ENCODE results near the gene DDIAS. TPM values are rescaled to one million over a fixed set of nuclear protein-coding genes. Genes with fewer than 3 reads are reported as not detected.
A peak's percentile ranks its signal among the peaks of the same experiment; 100 is the strongest.

Gene DDIAS
- total and polyA plus RNA-seq, 2 donors (not counting 3 experiments of a cell fraction or from before 2014, with no cell fraction given), result 4.5 to 9.2 TPM

- H3K4me1 ChIP-seq (ENCODE audit: control insufficient read depth, extremely low read depth, insufficient read depth, low read length), result peaks cover 22% of the 10 kb centered on the region
- no peaks in the 10 kb centered on the region for H3K79me2 ChIP-seq (ENCODE audit: control insufficient read depth, insufficient read depth, low read length)
- intact Hi-C loops (cut with micrococcal nuclease), result loop anchor here (1.0 kb wide), 3 partner anchors 28 to 176 kb away; partner anchors contain the start of gene RAB30
- peaks cover 0 to 3% of the 10 kb centered on the region in 2 experiments for H3K36me3 ChIP-seq (ENCODE audit: control insufficient read depth in 2 of 2, extremely low read depth in 1 of 2, insufficient read depth in 2 of 2, low read length in 2 of 2)
- ChIA-PET POLR2A (interaction anchor here (0.6 to 1.1 kb wide), 2 partner anchors 83 to 177 kb away, joined by 3 to 6 read pairs; partner anchors contain the start of gene PCF11), CTCF (interaction anchor here (0.6 to 1.7 kb wide), 7 partner anchors 18 to 106 kb away, joined by 3 to 8 read pairs (median 4); partner anchors contain the start of gene RAB30)
- peak overlapping the region; percentile 42 for H3K9ac ChIP-seq (replicated peaks; ENCODE audit: extremely low read depth, insufficient read depth, low read length)
- no peaks in the 10 kb centered on the region for H3K9me3 ChIP-seq (replicated peaks; ENCODE audit: control insufficient read depth, insufficient read depth, low read length)
- BruUV-seq (replicated peaks), result no TSS peak
- FAIRE-seq (peak; percentile 97), DNase-seq (ENCODE audit: low read depth, low spot score) (peak; percentile 92)
- peak overlapping the region; percentile 47 for H3K4me2 ChIP-seq (ENCODE audit: insufficient read depth, low read length)
- H4K20me1 ChIP-seq (replicated peaks; ENCODE audit: control insufficient read depth, extremely low read depth, insufficient read depth, low read length), result no peaks in the 10 kb centered on the region
- dilution Hi-C loops (cut with MboI; ENCODE audit: extremely low pct_ligation_motif_present, low sequenced_read_pairs), result no loop called here
- peak overlapping the region; percentile 73 for H3K27ac ChIP-seq (ENCODE audit: insufficient read depth, low read depth, low read length)
- no peak overlapping the region for H2AFZ ChIP-seq (ENCODE audit: low read depth, low read length)
- TF ChIP-seq GATA2 (IDR thresholded peaks at IDR 0.05; ENCODE audit: insufficient read depth, insufficient read length, low read depth, low read length) (peak; percentile 44), POLR2AphosphoS5 (IDR thresholded peaks at IDR 0.05; ENCODE audit: insufficient read depth, low read depth, low read length) (peak; percentile 66), MAX (IDR thresholded peaks at IDR 0.05; ENCODE audit: insufficient read depth, insufficient read length) (no peak), FOS (IDR thresholded peaks at IDR 0.05; ENCODE audit: borderline replicate concordance, insufficient read depth, low read length) (peak; percentile 88), POLR2A (IDR thresholded peaks at IDR 0.05; ENCODE audit: low read depth, low read length) (no peak), JUN (IDR thresholded peaks at IDR 0.05; ENCODE audit: borderline replicate concordance, insufficient read depth, insufficient read length, low read depth) (peak; percentile 98)
- H3K4me3 ChIP-seq (replicated peaks in 1 of 3; ENCODE audit: insufficient read depth in 1 of 3, low read depth in 1 of 3, low read length in 3 of 3), result no peak overlapping the region
- no peaks in the 10 kb centered on the region for H3K9me1 ChIP-seq (replicated peaks; ENCODE audit: control insufficient read depth, extremely low read depth, insufficient read depth, low read length)
- H3K27me3 ChIP-seq (ENCODE audit: control insufficient read depth in 2 of 2, insufficient read depth in 2 of 2, low read length in 2 of 2), result no peaks in the 10 kb centered on the region
Observed at GRCh38 chr11:82980292-82980691, 78.8 kb downstream of the DDIAS start.

GRCh38 chr11:82980947-82981346 is 79.4 kb downstream of the DDIAS start:
- peaks cover 22% of the 10 kb centered on the region for H3K4me1 ChIP-seq (ENCODE audit: control insufficient read depth, extremely low read depth, insufficient read depth, low read length)
- TSS peak; percentile 65 for BruUV-seq (replicated peaks)
- no peaks in the 10 kb centered on the region for H3K9me1 ChIP-seq (replicated peaks; ENCODE audit: control insufficient read depth, extremely low read depth, insufficient read depth, low read length)
- CTCF ChIA-PET, result interaction anchor here (0.6 to 1.7 kb wide), 6 partner anchors 18 to 106 kb away, joined by 3 to 8 read pairs (median 4); partner anchors contain the start of gene RAB30
- no peaks in the 10 kb centered on the region for H3K9me3 ChIP-seq (replicated peaks; ENCODE audit: control insufficient read depth, insufficient read depth, low read length)
- no peak for TF ChIP-seq EZH2 (IDR thresholded peaks at IDR 0.05; ENCODE audit: borderline replicate concordance, low read depth, low read length, severe bottlenecking)
- no peak for TF ChIP-seq MAX (IDR thresholded peaks at IDR 0.05; ENCODE audit: insufficient read depth, insufficient read length)
- no peak for TF ChIP-seq CTCF (IDR thresholded peaks at IDR 0.05; ENCODE audit: extremely low read depth in 1 of 2, insufficient read depth in 1 of 2, low read depth in 1 of 2, low read length in 2 of 2)
- FAIRE-seq, result peak; percentile 37
- peak overlapping the region; percentile 73 for H3K27ac ChIP-seq (ENCODE audit: insufficient read depth, low read depth, low read length)
- no peak overlapping the region for H3K4me3 ChIP-seq (replicated peaks in 1 of 3; ENCODE audit: insufficient read depth in 1 of 3, low read depth in 1 of 3, low read length in 3 of 3)
- peak; percentile 22 for DNase-seq (ENCODE audit: low read depth, low spot score)
- POLR2A ChIA-PET, result interaction anchor here (0.6 to 1.1 kb wide), 2 partner anchors 82 to 176 kb away, joined by 3 to 6 read pairs; partner anchors contain the start of gene PCF11
- H3K4me2 ChIP-seq (ENCODE audit: insufficient read depth, low read length), result peak overlapping the region; percentile 47
- no peaks in the 10 kb centered on the region for H3K79me2 ChIP-seq (ENCODE audit: control insufficient read depth, insufficient read depth, low read length)
- H4K20me1 ChIP-seq (replicated peaks; ENCODE audit: control insufficient read depth, extremely low read depth, insufficient read depth, low read length), result no peaks in the 10 kb centered on the region
- peaks cover 0 to 3% of the 10 kb centered on the region in 2 experiments for H3K36me3 ChIP-seq (ENCODE audit: control insufficient read depth in 2 of 2, extremely low read depth in 1 of 2, insufficient read depth in 2 of 2, low read length in 2 of 2)
- peak overlapping the region; percentile 42 for H3K9ac ChIP-seq (replicated peaks; ENCODE audit: extremely low read depth, insufficient read depth, low read length)
- no peak overlapping the region for H2AFZ ChIP-seq (ENCODE audit: low read depth, low read length)
- dilution Hi-C loops (cut with MboI; ENCODE audit: extremely low pct_ligation_motif_present, low sequenced_read_pairs), result no loop called here
- H3K27me3 ChIP-seq (ENCODE audit: control insufficient read depth in 2 of 2, insufficient read depth in 2 of 2, low read length in 2 of 2), result no peaks in the 10 kb centered on the region
- intact Hi-C loops (cut with micrococcal nuclease), result loop anchor here (1.0 kb wide), 3 partner anchors 27 to 175 kb away; partner anchors contain the start of gene RAB30
